WTC11 (cell line): Measurements from ENCODE around the gene ATP6V1G2. TPM values are rescaled to one million over a fixed set of nuclear protein-coding genes. Genes with fewer than 3 reads are reported as not detected.

Source experiments
- ATAC-seq: fragments of 200-7000 bp; cut with Tn5 transposase; 2 replicates; pipeline ENCODE4 v1.10.0; 2021; ENCODE audit warnings: mild to moderate bottlenecking, moderate library complexity
- CTCF ChIA-PET: fragments of 300-600 bp; sonication (Branson Sonifier 250); formaldehyde crosslinking; loops from one replicate; lab custom pipeline; 2021; ENCODE audit warnings: antibody characterized with exemption; lab: Charles Lee
- POLR2A ChIA-PET: fragments of 350-600 bp; sonication (Branson Sonifier 250); formaldehyde crosslinking; loops from one replicate; lab custom pipeline; 2021; ENCODE audit warnings: antibody characterized with exemption; lab: Charles Lee
- DNase-seq: peaks from one replicate; pipeline ENCODE4 v3.0.0; 2021; ENCODE audit warnings: low spot score
- H3K27ac Mint-ChIP-seq: 2 replicates; pipeline ENCODE4 v1.8.0; 2021; ENCODE audit warnings: mixed read lengths
- H3K27me3 Mint-ChIP-seq: 2 replicates; pipeline ENCODE4 v1.8.0; 2021; ENCODE audit warnings: low read depth, mild to moderate bottlenecking, moderate library complexity, mixed read lengths
- H3K36me3 Mint-ChIP-seq: 2 replicates; pipeline ENCODE4 v1.8.0; 2021; ENCODE audit warnings: mixed read lengths
- H3K4me1 Mint-ChIP-seq: 2 replicates; pipeline ENCODE4 v1.8.0; 2022; ENCODE audit warnings: mixed read lengths
- H3K4me3 Mint-ChIP-seq: 2 replicates; pipeline ENCODE4 v1.8.0; 2021; ENCODE audit warnings: mild to moderate bottlenecking, moderate library complexity, mixed read lengths
- H3K9me3 Mint-ChIP-seq: 2 replicates; pipeline ENCODE4 v1.8.0; 2021; ENCODE audit warnings: mixed read lengths
- ATF1 ChIP-seq: sonication (generic); formaldehyde crosslinking; IDR thresholded peaks from 2 replicates; pipeline ENCODE4 v1.8.1; 2023; ENCODE audit warnings: mild to moderate bottlenecking, moderate library complexity, missing genetic modification reagents
- ATF2 ChIP-seq: sonication (generic); formaldehyde crosslinking; IDR thresholded peaks from 2 replicates; pipeline ENCODE4 v1.8.1; 2022; ENCODE audit warnings: low read depth, missing genetic modification reagents, borderline replicate concordance
- CBFB ChIP-seq: sonication (generic); formaldehyde crosslinking; IDR thresholded peaks from 2 replicates; pipeline ENCODE4 v1.8.1; 2022; ENCODE audit warnings: mild to moderate bottlenecking, low read depth, missing genetic modification reagents
- CREM ChIP-seq: sonication (generic); formaldehyde crosslinking; IDR thresholded peaks from 2 replicates; pipeline ENCODE4 v1.8.1; 2022; ENCODE audit warnings: mild to moderate bottlenecking, missing genetic modification reagents, moderate library complexity
- GABPB1 ChIP-seq: sonication (generic); formaldehyde crosslinking; IDR thresholded peaks from 2 replicates; pipeline ENCODE4 v1.8.1; 2023; ENCODE audit warnings: mild to moderate bottlenecking, missing genetic modification reagents
- GTF2I ChIP-seq: fragments of 250-450 bp; sonication (Bioruptor Pico); conservative IDR thresholded peaks from 2 replicates; pipeline ENCODE4 v1.4.0; 2021; ENCODE audit warnings: mild to moderate bottlenecking
- IRF1 ChIP-seq: sonication (generic); formaldehyde crosslinking; IDR thresholded peaks from 2 replicates; pipeline ENCODE4 v1.8.0; 2023; ENCODE audit warnings: missing genetic modification reagents
- MLX ChIP-seq: sonication (generic); formaldehyde crosslinking; IDR thresholded peaks from 2 replicates; pipeline ENCODE4 v1.8.1; 2023; ENCODE audit warnings: mild to moderate bottlenecking, missing genetic modification reagents, moderate library complexity
- MYBL2 ChIP-seq: sonication (generic); formaldehyde crosslinking; IDR thresholded peaks from 2 replicates; pipeline ENCODE4 v1.8.1; 2023; ENCODE audit warnings: mild to moderate bottlenecking, moderate library complexity, missing genetic modification reagents
- NFYB ChIP-seq: sonication (generic); formaldehyde crosslinking; conservative IDR thresholded peaks from 2 replicates; pipeline ENCODE4 v1.8.0; 2022; ENCODE audit warnings: low read depth, missing genetic modification reagents
- NR1H2 ChIP-seq: sonication (generic); formaldehyde crosslinking; IDR thresholded peaks from 2 replicates; pipeline ENCODE4 v1.9.0; 2021; ENCODE audit warnings: mild to moderate bottlenecking, moderate library complexity, missing genetic modification reagents
- NR2C2 ChIP-seq: sonication (generic); formaldehyde crosslinking; IDR thresholded peaks from 2 replicates; pipeline ENCODE4 v1.8.0; 2022; ENCODE audit warnings: mild to moderate bottlenecking, missing genetic modification reagents
- OVOL2 ChIP-seq: fragments of 250-450 bp; sonication (Bioruptor Pico); IDR thresholded peaks from 2 replicates; pipeline ENCODE4 v1.9.0; 2021; ENCODE audit warnings: mild to moderate bottlenecking, borderline replicate concordance
- PRRX2 ChIP-seq: fragments of 250-450 bp; sonication (Bioruptor Pico); IDR thresholded peaks from 2 replicates; pipeline ENCODE4 v1.8.0; 2021; ENCODE audit warnings: mild to moderate bottlenecking
- ZNF138 ChIP-seq: sonication (generic); formaldehyde crosslinking; conservative IDR thresholded peaks from 2 replicates; pipeline ENCODE4 v1.8.1; 2022; ENCODE audit warnings: mild to moderate bottlenecking, moderate library complexity, missing genetic modification reagents
- ZNF317 ChIP-seq: sonication (generic); formaldehyde crosslinking; IDR thresholded peaks from 2 replicates; pipeline ENCODE4 v1.8.1; 2023; ENCODE audit warnings: low read depth, mild to moderate bottlenecking, moderate library complexity, missing genetic modification reagents, borderline replicate concordance
- total RNA-seq: library from RNA; stranded (reverse); gene quantifications from 3 replicates; pipeline ENCODE4 v1.2.3, GENCODE V29; 2021
- TF ChIP-seq, protein P1 (sequence below): sonication (generic); formaldehyde crosslinking; IDR thresholded peaks from 2 replicates; pipeline ENCODE4 v1.8.1; 2023; ENCODE audit warnings: mild to moderate bottlenecking, missing genetic modification reagents, borderline replicate concordance
- TF ChIP-seq, protein P2 (sequence below): sonication (generic); formaldehyde crosslinking; IDR thresholded peaks from 2 replicates; pipeline ENCODE4 v1.8.0; 2022; ENCODE audit warnings: mild to moderate bottlenecking, missing genetic modification reagents
- TF ChIP-seq, protein P3 (sequence below): fragments of 250-450 bp; sonication (Bioruptor Pico); IDR thresholded peaks from 2 replicates; pipeline ENCODE4 v1.9.0; 2021; ENCODE audit warnings: mild to moderate bottlenecking, borderline replicate concordance

The ATP6V1G2 gene
- total RNA-seq, 1 experiment from 2014 or later = 4.0 TPM

GRCh38 chr6:31525932-31526591, 20.3 kb downstream of the ATP6V1G2 start (continued):
- TF ChIP-seq ZNF138 (CRISPR knock-in tag) (no peak), NFYB (CRISPR knock-in tag) (no peak), NR2C2 (CRISPR knock-in tag) (no peak), GABPB1 (no peak), CREM (no peak)
- TF ChIP-seq, protein P1, sequence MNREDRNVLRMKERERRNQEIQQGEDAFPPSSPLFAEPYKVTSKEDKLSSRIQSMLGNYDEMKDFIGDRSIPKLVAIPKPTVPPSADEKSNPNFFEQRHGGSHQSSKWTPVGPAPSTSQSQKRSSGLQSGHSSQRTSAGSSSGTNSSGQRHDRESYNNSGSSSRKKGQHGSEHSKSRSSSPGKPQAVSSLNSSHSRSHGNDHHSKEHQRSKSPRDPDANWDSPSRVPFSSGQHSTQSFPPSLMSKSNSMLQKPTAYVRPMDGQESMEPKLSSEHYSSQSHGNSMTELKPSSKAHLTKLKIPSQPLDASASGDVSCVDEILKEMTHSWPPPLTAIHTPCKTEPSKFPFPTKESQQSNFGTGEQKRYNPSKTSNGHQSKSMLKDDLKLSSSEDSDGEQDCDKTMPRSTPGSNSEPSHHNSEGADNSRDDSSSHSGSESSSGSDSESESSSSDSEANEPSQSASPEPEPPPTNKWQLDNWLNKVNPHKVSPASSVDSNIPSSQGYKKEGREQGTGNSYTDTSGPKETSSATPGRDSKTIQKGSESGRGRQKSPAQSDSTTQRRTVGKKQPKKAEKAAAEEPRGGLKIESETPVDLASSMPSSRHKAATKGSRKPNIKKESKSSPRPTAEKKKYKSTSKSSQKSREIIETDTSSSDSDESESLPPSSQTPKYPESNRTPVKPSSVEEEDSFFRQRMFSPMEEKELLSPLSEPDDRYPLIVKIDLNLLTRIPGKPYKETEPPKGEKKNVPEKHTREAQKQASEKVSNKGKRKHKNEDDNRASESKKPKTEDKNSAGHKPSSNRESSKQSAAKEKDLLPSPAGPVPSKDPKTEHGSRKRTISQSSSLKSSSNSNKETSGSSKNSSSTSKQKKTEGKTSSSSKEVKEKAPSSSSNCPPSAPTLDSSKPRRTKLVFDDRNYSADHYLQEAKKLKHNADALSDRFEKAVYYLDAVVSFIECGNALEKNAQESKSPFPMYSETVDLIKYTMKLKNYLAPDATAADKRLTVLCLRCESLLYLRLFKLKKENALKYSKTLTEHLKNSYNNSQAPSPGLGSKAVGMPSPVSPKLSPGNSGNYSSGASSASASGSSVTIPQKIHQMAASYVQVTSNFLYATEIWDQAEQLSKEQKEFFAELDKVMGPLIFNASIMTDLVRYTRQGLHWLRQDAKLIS = no peak
- TF ChIP-seq, all 79 proteins: peak for 0

GRCh38 chr6:31525553-31525931, 20.9 kb downstream of the ATP6V1G2 start:
- H3K9me3 Mint-ChIP-seq = no peaks in the 10 kb centered on the region
- DNase-seq (no peak), ATAC-seq (no peak)
- peaks cover 11% of the 10 kb centered on the region for H3K36me3 Mint-ChIP-seq
- CTCF ChIA-PET = interaction anchor here (0.7 to 1.7 kb wide), 4 partner anchors 30 to 211 kb away, joined by 4 to 5 read pairs (median 4); partner anchors contain the start of gene CLIC1
- peaks cover 22% of the 10 kb centered on the region for H3K4me1 Mint-ChIP-seq
- TF ChIP-seq GTF2I (CRISPR knock-in tag) = no peak
- TF ChIP-seq ATF1 (CRISPR knock-in tag) = no peak
- TF ChIP-seq, protein P2, sequence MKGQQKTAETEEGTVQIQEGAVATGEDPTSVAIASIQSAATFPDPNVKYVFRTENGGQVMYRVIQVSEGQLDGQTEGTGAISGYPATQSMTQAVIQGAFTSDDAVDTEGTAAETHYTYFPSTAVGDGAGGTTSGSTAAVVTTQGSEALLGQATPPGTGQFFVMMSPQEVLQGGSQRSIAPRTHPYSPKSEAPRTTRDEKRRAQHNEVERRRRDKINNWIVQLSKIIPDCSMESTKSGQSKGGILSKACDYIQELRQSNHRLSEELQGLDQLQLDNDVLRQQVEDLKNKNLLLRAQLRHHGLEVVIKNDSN (CRISPR knock-in tag) = no peak
- no peak for TF ChIP-seq IRF1 (CRISPR knock-in tag)
- no peak for TF ChIP-seq ZNF317
- no peak for TF ChIP-seq MYBL2 (CRISPR knock-in tag)
- no peak for TF ChIP-seq ATF2 (CRISPR knock-in tag)
- TF ChIP-seq NR1H2 (CRISPR knock-in tag) = no peak
- no peak for TF ChIP-seq MLX (CRISPR knock-in tag)
- TF ChIP-seq OVOL2 (CRISPR knock-in tag) = no peak
- no peak for TF ChIP-seq PRRX2 (CRISPR knock-in tag)
- TF ChIP-seq, protein P3, sequence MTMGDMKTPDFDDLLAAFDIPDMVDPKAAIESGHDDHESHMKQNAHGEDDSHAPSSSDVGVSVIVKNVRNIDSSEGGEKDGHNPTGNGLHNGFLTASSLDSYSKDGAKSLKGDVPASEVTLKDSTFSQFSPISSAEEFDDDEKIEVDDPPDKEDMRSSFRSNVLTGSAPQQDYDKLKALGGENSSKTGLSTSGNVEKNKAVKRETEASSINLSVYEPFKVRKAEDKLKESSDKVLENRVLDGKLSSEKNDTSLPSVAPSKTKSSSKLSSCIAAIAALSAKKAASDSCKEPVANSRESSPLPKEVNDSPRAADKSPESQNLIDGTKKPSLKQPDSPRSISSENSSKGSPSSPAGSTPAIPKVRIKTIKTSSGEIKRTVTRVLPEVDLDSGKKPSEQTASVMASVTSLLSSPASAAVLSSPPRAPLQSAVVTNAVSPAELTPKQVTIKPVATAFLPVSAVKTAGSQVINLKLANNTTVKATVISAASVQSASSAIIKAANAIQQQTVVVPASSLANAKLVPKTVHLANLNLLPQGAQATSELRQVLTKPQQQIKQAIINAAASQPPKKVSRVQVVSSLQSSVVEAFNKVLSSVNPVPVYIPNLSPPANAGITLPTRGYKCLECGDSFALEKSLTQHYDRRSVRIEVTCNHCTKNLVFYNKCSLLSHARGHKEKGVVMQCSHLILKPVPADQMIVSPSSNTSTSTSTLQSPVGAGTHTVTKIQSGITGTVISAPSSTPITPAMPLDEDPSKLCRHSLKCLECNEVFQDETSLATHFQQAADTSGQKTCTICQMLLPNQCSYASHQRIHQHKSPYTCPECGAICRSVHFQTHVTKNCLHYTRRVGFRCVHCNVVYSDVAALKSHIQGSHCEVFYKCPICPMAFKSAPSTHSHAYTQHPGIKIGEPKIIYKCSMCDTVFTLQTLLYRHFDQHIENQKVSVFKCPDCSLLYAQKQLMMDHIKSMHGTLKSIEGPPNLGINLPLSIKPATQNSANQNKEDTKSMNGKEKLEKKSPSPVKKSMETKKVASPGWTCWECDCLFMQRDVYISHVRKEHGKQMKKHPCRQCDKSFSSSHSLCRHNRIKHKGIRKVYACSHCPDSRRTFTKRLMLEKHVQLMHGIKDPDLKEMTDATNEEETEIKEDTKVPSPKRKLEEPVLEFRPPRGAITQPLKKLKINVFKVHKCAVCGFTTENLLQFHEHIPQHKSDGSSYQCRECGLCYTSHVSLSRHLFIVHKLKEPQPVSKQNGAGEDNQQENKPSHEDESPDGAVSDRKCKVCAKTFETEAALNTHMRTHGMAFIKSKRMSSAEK (CRISPR knock-in tag) = no peak
- no peak for TF ChIP-seq CBFB (CRISPR knock-in tag)
- no peak overlapping the region for H3K27ac Mint-ChIP-seq
- no peaks in the 10 kb centered on the region for H3K27me3 Mint-ChIP-seq
- no peak overlapping the region for H3K4me3 Mint-ChIP-seq
- POLR2A ChIA-PET = interaction anchor here (0.6 kb wide), 1 partner anchor 68 kb away, joined by 3 read pairs; no protein-coding TSS in a partner anchor
